ENCODE measurements around the gene CACNB1. TPM values are rescaled to one million over a fixed set of nuclear protein-coding genes. Genes with fewer than 3 reads are reported as not detected.

CACNB1 gene
- total and polyA plus RNA-seq, 2 of the 4 experiments (the other 2 are of a cell fraction): 2.5 to 8.6 TPM

GRCh38 chr17:39222866-39223834, 25.7 kb upstream of the CACNB1 start:
- intact Hi-C loops (cut with micrococcal nuclease): no loop called here
- peaks cover 70% of the 10 kb centered on the region for H3K27me3 ChIP-seq (ENCODE audit: control insufficient read depth, insufficient read depth, low read length)
- no peaks in the 10 kb centered on the region for H3K9me3 ChIP-seq (ENCODE audit: control insufficient read depth, insufficient read depth, low read length)
- H2BK5ac ChIP-seq (ENCODE audit: low read depth, low read length, poor library complexity, severe bottlenecking): no peak overlapping the region
- H3K9me1 ChIP-seq (ENCODE audit: insufficient read depth, low read length): no peaks in the 10 kb centered on the region
- no peak overlapping the region for H4K5ac ChIP-seq (ENCODE audit: low read depth, low read length)
- ATAC-seq (ENCODE audit: low read depth): no peak
- no peak overlapping the region for H3K18ac ChIP-seq (ENCODE audit: low read depth, low read length)
- DNase-seq: no peak
- 83% methylated on average over 2 of the region's 9 CpGs; no CpG with 5 or more reads in 1 of the 2 experiments for WGBS, 2 experiments (ENCODE audit: extremely low coverage in 2 of 2, insufficient read length in 1 of 2)
- no peak overlapping the region for H2BK20ac ChIP-seq (ENCODE audit: low read depth, low read length)
- H4K91ac ChIP-seq (ENCODE audit: insufficient read depth, low read depth, low read length): no peak overlapping the region
- peaks cover 4% of the 10 kb centered on the region; the same call in 1 of the 2 replicates for H3K4me1 ChIP-seq (ENCODE audit: control insufficient read depth, insufficient read depth, low read length)
- no peak overlapping the region for H3K56ac ChIP-seq (ENCODE audit: extremely low read depth, insufficient read depth, low read length)
- H3K4me2 ChIP-seq (ENCODE audit: low read depth, low read length): no peak overlapping the region
- H2BK15ac ChIP-seq (ENCODE audit: low read depth, low read length): no peak overlapping the region
- no peak overlapping the region for H3K9ac ChIP-seq (ENCODE audit: low read depth, low read length)
- no peak overlapping the region for H2AK5ac ChIP-seq (ENCODE audit: low read depth, low read length)
- H4K20me1 ChIP-seq (ENCODE audit: insufficient read depth, low read length): no peaks in the 10 kb centered on the region
- H3K23ac ChIP-seq (ENCODE audit: low read depth, low read length): no peak overlapping the region
- H3K79me1 ChIP-seq (ENCODE audit: low read depth in 1 of 2, low read length in 2 of 2): no peaks in the 10 kb centered on the region
- no peak overlapping the region for H3K27ac ChIP-seq (ENCODE audit: insufficient read depth, low read length)
- ChIA-PET POLR2A (ENCODE audit: unreplicated experiment) (no interaction called here), CTCF (interaction anchor here (1.1 kb wide), 1 partner anchor 12 kb away, joined by 3 read pairs; no protein-coding TSS in a partner anchor)
- no peak overlapping the region for H3K4me3 ChIP-seq (ENCODE audit: insufficient read depth, low read depth, low read length)
- no peak overlapping the region for H2AK9ac ChIP-seq (replicated peaks; ENCODE audit: low read depth, low read length, poor library complexity)
- no peak overlapping the region for H3K14ac ChIP-seq (replicated peaks; ENCODE audit: low read depth, low read length)
- in situ Hi-C loops (cut with MboI; ENCODE audit: low sequenced_read_pairs): no loop called here
- H3K4ac ChIP-seq (ENCODE audit: low read depth, low read length): no peak overlapping the region
- no TSS peak for BruUV-seq (replicated peaks)
- dilution Hi-C loops (cut with HindIII; ENCODE audit: low sequenced_read_pairs, unreplicated experiment): no loop called here
- no peak overlapping the region for H2BK120ac ChIP-seq (ENCODE audit: low read depth, low read length)
- no peak overlapping the region for H2AFZ ChIP-seq (replicated peaks; ENCODE audit: low read length, poor library complexity)
- no peak overlapping the region for H4K8ac ChIP-seq (ENCODE audit: low read depth in 2 of 2, low read length in 2 of 2)
- TF ChIP-seq MAZ (IDR thresholded peaks at IDR 0.05; ENCODE audit: borderline replicate concordance, low read depth, low read length) (no peak), MAFK (IDR thresholded peaks at IDR 0.05; ENCODE audit: low read depth, low read length) (no peak), MXI1 (IDR thresholded peaks at IDR 0.05; ENCODE audit: borderline replicate concordance, low read depth, low read length) (no peak)
- no peaks in the 10 kb centered on the region for H3K36me3 ChIP-seq (ENCODE audit: control insufficient read depth, insufficient read depth, low read length)

All from IMR-90 (cell line).